22Rv1 (cell line): ENCODE data around the gene PPARD.

Experiments used
- H3K27ac ChIP-seq: fragments of 450-650 bp; 2 replicates; pipeline ENCODE4 v1.5.1; 2017
- CTCF ChIP-seq: fragments of 450-650 bp; IDR thresholded peaks from 2 replicates; pipeline ENCODE4 v1.5.1; 2017; ENCODE audit warnings: mild to moderate bottlenecking
- ZFX ChIP-seq: fragments of 450-650 bp; IDR thresholded peaks from 2 replicates; pipeline ENCODE4 v1.6.1; 2017; ENCODE audit warnings: antibody characterized with exemption, borderline replicate concordance

PPARD gene

GRCh38 chr6:35368038-35368887, 25.9 kb downstream of the PPARD start:
- TF ChIP-seq ZFX (no peak), CTCF (no peak)
- peak overlapping the region; percentile 48 for H3K27ac ChIP-seq

- H3K27ac ChIP-seq = no peak overlapping the region
- no peak for TF ChIP-seq CTCF
- TF ChIP-seq ZFX = no peak
Observed at GRCh38 chr6:35370124-35370741, 27.9 kb downstream of the PPARD start.

GRCh38 chr6:35370785-35371493, 28.6 kb downstream of the PPARD start:
- H3K27ac ChIP-seq = no peak overlapping the region
- TF ChIP-seq CTCF (no peak), ZFX (no peak)

- no peak overlapping the region for H3K27ac ChIP-seq
- TF ChIP-seq ZFX = no peak
- TF ChIP-seq CTCF = no peak
Observed at GRCh38 chr6:35371494-35372262, 29.3 kb downstream of the PPARD start.

GRCh38 chr6:35372633-35373032, 30.3 kb downstream of the PPARD start:
- TF ChIP-seq ZFX = no peak
- no peak for TF ChIP-seq CTCF
- no peak overlapping the region for H3K27ac ChIP-seq

GRCh38 chr6:35376281-35376680, 33.9 kb downstream of the PPARD start:
- no peak for TF ChIP-seq CTCF
- no peak for TF ChIP-seq ZFX
- H3K27ac ChIP-seq = no peak overlapping the region
